ENCODE results near the gene FLAD1.
"Not testable (repeated sequence)": the region's sequence is repeated elsewhere in the genome, so short reads cannot be mapped to it uniquely, and the experiment has no call there.

The FLAD1 gene

DNA sequence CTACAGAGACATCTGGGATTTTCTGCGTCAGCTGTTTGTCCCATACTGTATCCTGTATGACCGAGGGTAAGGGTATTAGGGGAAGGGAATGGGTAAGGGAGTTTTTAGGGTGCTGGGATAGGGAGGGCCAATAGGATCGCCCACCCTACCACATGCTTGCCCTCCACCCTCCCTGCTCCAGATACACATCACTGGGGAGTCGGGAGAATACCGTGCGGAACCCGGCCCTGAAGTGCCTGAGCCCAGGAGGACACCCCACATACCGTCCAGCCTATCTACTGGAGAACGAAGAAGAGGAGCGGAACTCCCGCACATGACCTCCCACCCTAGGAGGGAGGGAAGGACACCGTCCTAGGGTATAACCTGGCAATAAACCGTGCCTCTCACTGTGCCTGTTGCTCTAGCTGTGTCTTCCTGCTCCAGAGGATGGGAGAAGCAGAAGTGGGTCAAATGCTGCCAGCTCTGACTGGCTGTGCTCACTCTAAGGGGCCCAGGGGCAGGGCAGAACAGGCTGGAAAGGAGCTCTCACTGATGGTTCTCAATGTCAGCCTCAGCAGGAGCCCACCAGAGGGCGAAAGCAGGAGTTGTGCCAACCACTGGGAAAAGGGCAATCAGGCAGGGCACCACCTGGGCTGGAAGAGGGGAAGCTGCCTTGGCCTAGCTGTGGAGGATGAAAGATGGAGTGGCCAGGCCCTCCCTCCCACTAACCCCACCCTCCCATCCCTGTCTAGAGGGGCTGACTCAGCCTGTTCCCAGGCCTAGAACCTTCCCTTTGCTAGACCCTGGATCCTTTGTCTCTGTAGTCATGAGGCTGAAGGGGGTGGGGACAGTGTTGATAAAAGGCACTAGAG lies 9.8 kb downstream of the FLAD1 start:
- DNase-seq = no peak

- DNase-seq = no peak
Measured at GRCh38 chr1:154993572-154994268, 10.6 kb downstream of the FLAD1 start, which contains the start of gene LENEP. Gene LENEP (plus strand): TSS chr1:154993586. CDS start chr1:154993608, 22 bp downstream.

DNA sequence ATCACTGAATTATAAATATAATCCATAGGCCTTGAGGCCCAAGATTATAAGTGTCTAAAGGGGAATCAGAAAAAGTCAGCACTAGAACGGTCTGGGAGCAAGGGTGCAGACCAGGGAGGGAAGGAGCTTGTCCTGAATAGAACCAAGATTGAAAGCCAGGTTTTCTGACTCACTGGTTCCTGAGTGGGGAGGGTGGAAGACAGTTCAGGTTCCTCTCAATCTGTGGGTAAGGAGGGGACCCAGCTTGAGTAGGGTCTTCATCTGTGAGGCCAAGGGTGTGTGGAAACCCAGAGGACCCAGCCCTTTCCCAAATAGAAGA lies 11.1 kb downstream of the FLAD1 start:
- DNase-seq = no peak

GRCh38 chr1:154994591-154994990 lies 11.4 kb downstream of the FLAD1 start:
- DNase-seq = no peak

DNA sequence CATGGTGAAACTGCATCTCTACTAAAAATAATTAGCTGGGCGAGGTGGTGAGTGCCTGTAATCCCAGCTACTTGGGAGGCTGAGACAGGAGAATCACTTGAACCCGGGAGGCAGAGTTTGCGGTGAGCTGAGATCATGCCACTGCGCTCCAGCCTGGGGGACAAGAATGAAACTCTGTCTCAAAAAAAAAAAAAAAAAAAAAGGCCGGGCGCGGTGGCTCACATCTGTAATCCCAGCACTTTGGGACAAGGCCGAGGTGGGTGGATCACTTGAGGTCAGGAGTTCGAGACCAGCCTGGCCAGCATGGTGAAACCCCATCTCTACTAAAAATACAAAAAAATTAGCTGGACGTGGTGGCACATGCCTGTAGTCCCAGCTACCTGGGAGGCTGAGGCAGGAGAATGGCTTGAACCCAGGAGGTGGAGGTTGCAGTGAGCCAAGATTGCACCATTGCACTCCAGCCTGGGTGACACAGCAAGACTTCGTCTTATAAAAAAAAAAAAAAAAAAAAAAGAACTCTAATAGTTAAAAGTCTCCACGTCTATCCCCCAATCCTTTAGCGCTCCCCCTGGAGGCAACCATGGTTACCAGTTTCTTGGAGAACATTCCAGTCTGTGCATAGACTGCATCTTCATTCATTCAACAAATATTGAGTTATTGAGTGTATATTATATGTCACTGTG lies 12.3 kb downstream of the FLAD1 start:
- DNase-seq = not testable (repeated sequence)

GRCh38 chr1:154996966-154997701 lies 14.0 kb downstream of the FLAD1 start:
- DNase-seq = no peak

GRCh38 chr1:154998201-154998780 lies 15.1 kb downstream of the FLAD1 start:
- no peak for DNase-seq

DNA sequence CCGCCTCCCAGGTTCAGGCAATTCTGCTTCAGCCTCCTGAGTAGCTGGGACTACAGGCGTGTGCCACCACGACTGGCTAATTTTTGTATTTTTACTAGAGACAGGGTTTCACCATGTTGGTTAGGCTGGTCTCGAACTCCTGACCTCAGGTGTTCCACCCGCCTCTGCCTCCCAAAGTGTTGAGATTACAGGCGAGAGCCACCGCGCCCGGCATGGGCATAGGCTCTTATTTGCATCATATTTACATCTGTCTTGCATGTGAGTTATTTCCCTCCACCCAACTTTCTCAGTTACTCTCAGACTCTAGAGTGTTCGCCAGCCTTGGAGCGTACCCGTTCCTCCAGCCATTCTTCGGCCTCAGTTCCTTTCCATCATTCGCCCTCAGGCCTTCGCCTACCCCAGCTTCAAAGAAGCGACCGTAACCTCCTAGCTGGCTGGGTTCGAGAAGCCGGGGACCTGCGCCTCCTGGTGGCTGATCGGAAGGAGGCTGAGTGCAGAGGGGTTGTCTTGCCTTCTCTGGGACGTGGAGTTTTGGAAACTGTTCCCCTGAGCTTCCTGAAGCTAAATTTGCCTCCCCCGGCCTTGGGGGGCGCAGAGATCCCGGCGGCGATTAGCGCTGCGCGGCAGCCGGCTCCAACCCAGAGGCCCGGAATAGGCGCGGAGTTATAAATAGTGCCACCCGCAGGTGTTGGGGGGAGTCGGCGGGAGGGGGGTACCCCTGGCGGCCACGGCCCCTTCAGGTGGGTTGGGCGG lies 15.8 kb downstream of the FLAD1 start:
- DNase-seq = peak; percentile 47

DNA sequence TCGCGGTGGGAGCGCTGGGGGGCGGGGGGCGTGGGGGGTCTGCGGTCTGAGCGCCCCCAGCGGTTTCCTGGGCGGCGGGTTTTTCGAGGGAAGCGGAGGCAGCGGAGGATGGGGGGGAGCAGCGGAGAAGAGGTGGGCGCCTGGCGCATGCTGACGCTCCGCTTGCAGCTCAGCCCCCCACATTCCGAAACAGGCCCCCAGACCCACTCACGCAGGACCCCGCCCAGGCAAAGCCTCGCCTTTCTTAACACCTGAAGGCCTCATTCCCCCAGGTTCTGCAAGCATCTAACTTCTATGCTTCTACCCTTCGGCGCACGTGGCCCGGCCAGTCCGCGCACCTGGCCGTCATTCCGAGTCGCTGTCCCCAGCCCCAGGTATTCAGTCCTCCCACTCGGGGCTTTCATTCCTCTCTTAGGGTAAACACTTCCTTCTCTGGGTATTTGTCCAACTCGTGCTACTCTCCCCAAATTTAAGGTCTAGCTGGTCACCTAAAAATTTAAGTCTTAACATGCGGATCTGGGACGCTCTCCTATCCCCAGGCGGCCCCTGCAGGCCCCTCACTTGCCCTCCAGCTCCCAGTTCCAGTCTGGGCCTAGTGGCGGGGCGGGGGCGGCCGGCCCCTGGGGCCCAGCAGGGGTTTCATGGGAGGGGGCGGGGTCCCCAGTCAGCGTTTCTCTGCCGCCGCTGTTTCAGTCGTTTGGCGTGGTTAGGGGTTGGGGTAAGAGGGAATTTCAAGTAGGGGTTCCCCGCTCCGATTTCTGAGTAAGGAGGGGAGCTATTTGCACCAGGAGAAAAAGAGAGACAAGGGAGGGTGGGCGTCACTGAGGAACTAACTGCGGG lies 16.6 kb downstream of the FLAD1 start:
- DNase-seq = peak; percentile 43

DNA sequence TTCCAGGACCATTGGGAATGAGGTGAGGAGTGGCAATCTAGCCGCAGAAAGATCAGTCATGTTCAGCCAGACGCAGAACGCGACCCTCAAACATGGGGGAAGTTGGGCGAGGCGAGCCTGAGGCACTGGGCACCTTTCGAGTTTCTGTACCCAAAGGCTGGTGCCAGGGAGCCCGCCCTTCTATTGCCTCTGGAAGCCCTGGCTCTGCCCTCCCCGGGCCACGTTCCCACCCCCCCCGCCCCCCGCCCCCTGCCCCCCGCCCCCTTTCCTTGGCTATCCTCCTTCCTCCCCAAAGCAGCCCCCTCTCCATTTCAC lies 17.2 kb downstream of the FLAD1 start:
- no peak for DNase-seq

GRCh38 chr1:155000726-155001424 lies 17.7 kb downstream of the FLAD1 start:
- peak; percentile 80 for DNase-seq

DNA sequence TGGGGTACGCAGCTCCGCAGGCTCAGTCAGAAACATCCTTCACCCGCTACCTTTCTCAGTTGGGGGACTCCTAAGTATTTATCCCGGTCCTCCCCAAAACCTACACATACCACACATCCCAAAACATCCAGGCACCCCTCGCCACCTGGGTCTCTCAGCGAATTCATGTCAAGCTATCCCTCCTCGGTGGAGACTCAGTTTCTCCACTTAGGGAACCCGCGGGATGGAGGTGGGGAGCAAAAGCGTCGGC lies 18.2 kb downstream of the FLAD1 start:
- no peak for DNase-seq

GRCh38 chr1:155001675-155002463 lies 18.7 kb downstream of the FLAD1 start:
- DNase-seq = peak; percentile 97

DNA sequence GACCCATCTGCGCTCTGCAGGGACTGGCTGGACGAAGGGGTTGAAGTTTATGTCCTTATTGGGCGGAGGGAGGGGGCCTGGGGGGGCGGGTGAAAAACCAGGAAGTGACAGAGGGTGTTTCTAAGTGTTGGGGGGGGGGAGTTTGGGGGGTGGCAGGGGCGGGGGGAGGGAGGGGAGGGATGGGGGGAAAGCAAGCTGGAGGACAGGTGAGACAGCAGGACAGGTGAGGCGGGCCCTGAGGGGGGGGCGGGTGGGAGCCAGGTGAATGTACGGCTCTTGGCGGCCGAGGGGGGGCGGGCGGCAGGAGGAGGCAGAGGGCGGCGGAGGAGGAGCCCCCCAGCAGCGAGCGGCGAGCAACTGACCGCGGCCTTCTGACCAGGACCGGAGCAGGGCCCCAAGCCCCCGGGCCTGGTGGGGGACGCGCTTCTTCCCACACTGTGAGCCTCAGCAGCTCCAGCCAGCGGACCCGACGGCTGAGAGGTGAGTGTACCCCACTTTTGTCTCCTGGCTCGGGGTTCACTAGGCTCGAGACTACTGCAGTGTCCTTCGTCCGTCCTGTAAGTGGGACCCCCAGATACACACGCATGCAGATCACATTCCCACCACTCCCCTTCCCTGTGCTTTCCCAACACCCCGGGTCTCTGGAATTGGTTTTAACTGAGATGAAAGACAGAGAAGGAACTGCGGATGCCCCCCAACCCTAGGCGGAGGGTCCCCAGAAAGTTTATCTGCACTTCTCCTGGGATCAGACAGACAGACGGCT lies 19.5 kb downstream of the FLAD1 start, which contains the start of gene ZBTB7B:
Gene ZBTB7B, plus strand, starts transcription at position 339 of the 763 bp plus-strand sequence. CDS start 11,859 bp downstream, outside the sequence.
- DNase-seq = no peak

DNA sequence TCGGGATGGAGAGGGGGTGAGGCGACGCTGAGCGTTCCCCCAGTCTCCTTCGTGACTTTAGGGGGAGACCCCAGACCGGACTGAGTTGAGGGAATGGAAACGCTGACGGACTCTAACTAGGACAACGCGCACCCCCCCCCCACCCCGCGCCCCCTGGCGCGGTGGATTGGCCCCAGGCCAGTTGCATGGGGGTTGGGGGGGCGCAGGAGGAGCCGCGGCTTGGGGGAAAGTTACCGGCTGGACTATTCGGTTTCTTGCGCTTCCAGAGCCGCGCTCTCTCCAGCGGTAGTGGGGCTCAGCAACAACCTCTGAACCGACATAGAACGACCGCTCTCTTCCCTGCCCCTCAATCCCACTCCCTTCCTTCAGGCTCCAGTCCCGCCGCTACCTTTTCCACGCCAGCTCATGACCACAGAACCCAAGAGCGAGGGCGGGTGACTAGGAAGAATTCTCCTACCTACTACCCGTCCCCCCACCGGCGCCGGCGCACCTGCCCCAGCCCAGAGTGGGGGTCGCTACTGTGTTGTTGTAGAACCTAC lies 20.2 kb downstream of the FLAD1 start:
- no peak for DNase-seq

GRCh38 chr1:155003766-155004351 lies 20.7 kb downstream of the FLAD1 start:
- no peak for DNase-seq

DNA sequence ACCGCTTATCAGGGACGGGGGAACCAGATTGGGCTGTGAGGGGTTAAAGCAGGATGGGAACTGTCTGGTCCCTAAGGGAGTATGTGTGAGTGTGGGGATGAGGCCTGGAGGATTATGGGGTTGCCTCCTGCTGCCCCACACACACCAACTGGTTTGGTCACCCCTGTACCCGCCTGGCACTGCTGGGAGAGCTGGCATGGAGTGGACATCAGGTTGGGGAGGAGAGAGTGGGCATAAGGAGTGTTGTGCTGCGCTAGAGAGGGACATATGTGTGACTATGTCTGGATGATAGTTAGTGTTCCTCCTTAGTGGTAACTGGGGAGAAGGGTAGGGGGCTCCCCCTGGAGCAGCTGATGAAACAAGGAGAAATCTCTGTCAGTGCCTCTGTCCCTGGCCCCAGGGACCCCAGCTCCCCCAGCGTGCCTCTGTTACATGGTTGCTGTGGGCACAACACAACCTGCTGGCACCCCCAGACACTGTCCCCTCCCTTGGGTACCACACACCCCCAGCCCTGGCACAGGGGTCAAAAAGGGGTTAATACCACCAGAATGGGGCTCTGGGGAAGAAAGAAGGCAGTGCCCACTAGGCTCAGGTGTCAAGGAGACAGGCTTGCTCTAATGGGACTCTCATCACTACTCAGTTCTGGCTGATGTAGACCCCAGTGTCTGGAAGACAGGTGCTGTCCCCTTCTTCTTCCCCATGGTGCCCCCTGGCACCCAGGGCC lies 21.4 kb downstream of the FLAD1 start:
- no peak for DNase-seq

Data from T-helper 9 cell (primary cell).